RPMI8226 (cell line): ENCODE results near the gene MAGEB6B.
"Not testable (repeated sequence)": the region's sequence is repeated elsewhere in the genome, so short reads cannot be mapped to it uniquely, and the experiment has no call there.

Experiments used
- DNase-seq: peaks from one replicate; pipeline ENCODE4 v3.0.0-alpha.2; 2015

MAGEB6B gene, protein sequence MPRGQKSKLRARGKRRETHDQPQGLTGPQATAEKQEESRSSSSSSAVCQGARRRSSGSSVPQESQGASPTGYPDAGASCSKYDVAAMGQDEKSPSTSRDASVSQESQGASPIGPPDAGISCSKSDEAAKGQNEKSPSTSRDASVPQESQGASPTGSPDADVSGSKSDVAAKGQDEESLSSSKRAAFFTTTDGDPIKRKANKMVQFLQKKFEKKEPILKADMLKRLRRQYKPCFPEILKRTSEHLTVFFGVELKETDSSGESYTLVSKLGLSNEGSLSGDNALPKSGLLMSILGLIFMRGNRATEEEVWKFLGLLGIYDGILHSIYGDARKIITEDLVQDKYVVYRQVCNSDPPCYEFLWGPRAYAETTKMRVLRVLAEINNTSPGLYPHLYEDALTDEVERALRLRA

DNA sequence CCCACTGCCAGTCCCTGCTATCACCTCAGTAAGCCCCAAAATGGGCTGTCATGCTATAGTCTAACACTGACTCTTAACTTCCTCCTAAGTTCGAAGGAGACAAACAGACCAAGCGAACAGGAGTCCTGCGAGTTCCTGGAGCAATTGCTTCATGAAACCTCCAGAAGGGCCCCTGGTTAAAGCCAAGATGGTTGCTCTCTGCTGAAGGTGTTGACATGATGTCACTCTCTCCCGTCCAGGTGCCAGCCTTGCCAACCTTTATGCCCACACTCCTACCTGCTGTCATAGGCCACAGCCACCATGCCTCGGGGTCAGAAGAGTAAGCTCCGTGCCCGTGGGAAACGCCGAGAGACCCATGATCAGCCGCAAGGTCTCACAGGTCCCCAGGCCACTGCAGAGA is at the start of gene MAGEB6B:
Gene MAGEB6B, plus strand, starts transcription at position 301 of the 400 bp plus-strand sequence. Its CDS starts 0 bp downstream, at position 301.
- DNase-seq, result no peak

DNA sequence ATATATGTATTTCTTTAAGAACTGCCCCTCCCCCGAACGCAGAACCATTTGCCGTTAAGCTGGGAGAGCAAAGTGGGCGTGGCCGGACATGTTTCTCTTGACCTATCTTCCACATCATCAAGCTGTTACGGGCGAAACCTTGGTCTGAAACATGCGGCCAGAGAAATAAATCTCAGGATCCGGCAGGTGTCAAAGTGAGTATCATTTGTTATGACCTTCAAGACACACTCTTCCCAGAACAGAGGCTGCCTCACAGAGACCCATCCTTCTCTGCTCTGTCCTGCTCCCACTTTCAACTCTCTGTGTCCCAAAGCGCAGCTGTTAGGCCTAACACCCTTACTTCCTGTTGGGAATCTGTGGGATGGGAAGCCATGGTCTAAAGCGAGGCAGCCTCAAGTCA is 22.1 kb upstream of the MAGEB6B start, which contains the start of gene MAGEB18:
Gene MAGEB18, plus strand, starts transcription at position 70 of the 400 bp plus-strand sequence. CDS start 643 bp downstream, outside the sequence.
- peak; percentile 5 for DNase-seq

DNA sequence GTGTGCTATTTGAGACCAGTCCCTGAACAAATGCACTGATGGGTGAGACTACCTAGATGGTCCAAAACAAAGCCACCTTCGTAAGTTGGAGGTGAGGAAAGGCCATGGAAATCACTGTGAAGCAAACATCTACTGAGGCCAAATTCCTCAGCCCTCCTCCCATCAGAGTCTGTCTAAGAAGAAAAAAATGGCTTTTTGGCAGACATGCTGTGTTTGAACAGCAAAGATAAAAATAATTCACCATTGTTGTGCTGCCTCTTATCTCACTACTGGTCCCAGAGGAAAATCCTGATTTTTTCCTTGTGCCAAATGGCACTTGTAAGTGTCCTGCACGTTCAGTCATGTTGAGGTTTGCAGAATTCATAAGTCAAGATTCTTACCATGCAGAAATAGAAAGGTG is 14.4 kb upstream of the MAGEB6B start:
- DNase-seq, result no peak

DNA sequence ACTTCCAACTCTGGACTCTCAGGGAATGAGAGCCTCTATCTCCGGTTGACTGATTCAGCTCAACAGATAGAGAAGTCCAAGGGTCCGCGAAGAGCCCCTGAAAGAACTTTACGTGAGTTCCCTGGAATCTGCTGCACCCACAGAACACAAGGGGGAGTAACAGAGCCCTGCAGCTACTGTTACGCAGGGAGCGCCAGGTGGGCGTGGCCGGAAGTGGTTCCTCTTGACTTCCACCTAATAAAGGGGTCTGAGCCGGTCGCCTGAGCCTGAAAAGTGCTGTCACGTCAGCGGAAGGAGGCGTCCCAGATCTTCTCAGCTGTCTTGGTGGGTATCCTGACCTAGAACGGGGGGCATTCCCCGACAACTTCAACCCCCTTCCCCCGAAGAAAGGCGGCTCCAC is 31.8 kb downstream of the MAGEB6B start, which contains the start of gene MAGEB6:
Gene MAGEB6, plus strand, starts transcription at position 237 of the 400 bp plus-strand sequence. CDS start 1,407 bp downstream, outside the sequence.
- peak; percentile 23 for DNase-seq

DNA sequence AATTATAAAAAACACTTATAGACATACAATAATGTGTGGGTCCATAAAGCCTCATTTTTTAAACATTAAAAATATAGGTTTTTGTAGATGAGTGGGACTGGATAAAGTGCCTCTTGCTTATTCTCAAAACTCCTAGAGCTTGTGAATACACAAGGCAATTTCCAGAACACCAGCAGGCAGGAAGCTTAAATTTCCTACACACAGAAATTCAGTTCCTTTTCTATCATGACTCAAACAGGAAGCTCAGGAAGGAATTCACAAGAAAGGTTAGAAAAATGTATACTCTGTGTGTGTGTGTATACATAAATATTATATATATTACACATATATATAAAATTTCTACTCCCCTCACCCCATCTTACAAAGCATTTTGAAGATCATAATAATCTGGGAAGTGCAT is 43.2 kb downstream of the MAGEB6B start:
- no peak for DNase-seq

DNA sequence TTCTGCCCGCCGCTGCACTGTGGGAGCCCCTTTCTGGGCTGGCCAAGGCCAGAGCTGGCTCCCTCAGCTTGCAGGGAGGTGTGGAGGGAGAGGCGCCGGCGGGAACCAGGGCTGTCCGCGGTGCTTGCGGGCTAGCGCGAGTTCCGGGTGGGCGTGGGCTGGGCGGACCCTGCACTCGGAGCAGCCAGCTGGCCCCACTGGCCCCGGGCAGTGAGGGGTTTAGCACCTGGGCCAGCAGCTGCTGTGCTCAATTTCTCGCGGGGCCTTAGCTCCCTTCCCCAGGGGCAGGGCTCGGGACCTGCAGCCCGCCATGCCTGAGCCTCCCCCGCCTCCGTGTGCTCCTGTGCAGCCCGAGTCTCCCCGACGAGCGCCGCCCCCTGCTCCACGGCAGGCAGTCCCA is 44.3 kb downstream of the MAGEB6B start:
- DNase-seq, result not testable (repeated sequence)

DNA sequence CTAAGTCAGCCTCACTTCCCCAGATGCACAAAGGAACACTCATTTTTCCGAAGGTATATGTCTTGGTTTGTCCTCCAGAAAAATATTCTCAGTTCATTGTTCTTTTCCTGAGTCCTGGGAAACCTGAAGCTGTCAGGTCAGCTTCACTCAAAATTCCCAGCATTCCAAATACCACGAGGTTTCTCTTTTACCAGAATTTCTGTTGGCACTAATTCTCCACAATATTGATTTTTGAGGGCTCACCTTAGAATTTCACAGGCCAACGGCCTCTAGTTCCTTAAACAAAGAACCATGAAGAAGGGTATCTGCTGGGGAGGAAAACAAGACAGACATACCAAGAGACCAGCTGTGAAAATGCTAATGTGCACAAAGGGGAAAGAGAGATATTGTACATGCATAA is 47.6 kb downstream of the MAGEB6B start:
- no peak for DNase-seq
